Activated T-cell treated with anti-CD3 and anti-CD28 coated beads for 4 hours (primary cell): ENCODE data around the gene FGF11.

Source experiments
- DNase-seq: peaks from one replicate; pipeline ENCODE4 v3.0.0-alpha.2; 2020

Gene FGF11

GRCh38 chr17:7439462-7440112 is at the start of gene FGF11:
Gene FGF11, plus strand, starts transcription at chr17:7439512. Its CDS starts 109 bp downstream, at chr17:7439621.
- DNase-seq = no peak

GRCh38 chr17:7389924-7390910 is 49.1 kb upstream of the FGF11 start:
- no peak for DNase-seq

- no peak for DNase-seq
Observed at GRCh38 chr17:7391307-7391706, 48.0 kb upstream of the FGF11 start.

- no peak for DNase-seq
Observed at GRCh38 chr17:7392696-7393612, 46.4 kb upstream of the FGF11 start.

- DNase-seq = peak; percentile 16
Observed at GRCh38 chr17:7393613-7394451, 45.5 kb upstream of the FGF11 start.

GRCh38 chr17:7394452-7395191 is 44.7 kb upstream of the FGF11 start, which contains the start of gene PLSCR3:
Gene PLSCR3, minus strand, starts transcription at chr17:7394525. Its CDS starts 415 bp downstream, at chr17:7394110.
- peak; percentile 76 for DNase-seq

GRCh38 chr17:7396147-7396546 is 43.2 kb upstream of the FGF11 start:
- DNase-seq = no peak

- no peak for DNase-seq
Observed at GRCh38 chr17:7398612-7399011, 40.7 kb upstream of the FGF11 start.

GRCh38 chr17:7403043-7403726 is 36.1 kb upstream of the FGF11 start:
- peak; percentile 9 for DNase-seq

GRCh38 chr17:7403727-7403976 is 35.7 kb upstream of the FGF11 start:
- DNase-seq = no peak

- DNase-seq = peak; percentile 92
Observed at GRCh38 chr17:7403977-7404736, 35.2 kb upstream of the FGF11 start, which contains the start of gene TMEM256. Gene TMEM256, minus strand, starts transcription at chr17:7404097. Its CDS starts 13 bp downstream, at chr17:7404084.

- DNase-seq = no peak
Observed at GRCh38 chr17:7404737-7405349, 34.5 kb upstream of the FGF11 start.

- no peak for DNase-seq
Observed at GRCh38 chr17:7405350-7406234, 33.7 kb upstream of the FGF11 start.

- no peak for DNase-seq
Observed at GRCh38 chr17:7406235-7406825, 33.0 kb upstream of the FGF11 start.

GRCh38 chr17:7407082-7407481 is 32.2 kb upstream of the FGF11 start:
- no peak for DNase-seq

GRCh38 chr17:7407485-7408251 is 31.6 kb upstream of the FGF11 start, which contains the start of gene NLGN2:
Gene NLGN2, plus strand, starts transcription at chr17:7407845. Its CDS starts 411 bp downstream, at chr17:7408256.
- DNase-seq = no peak

GRCh38 chr17:7408252-7408727 is 31.0 kb upstream of the FGF11 start:
- no peak for DNase-seq
